ENCODE results near the gene ASPG.

ASPG gene

DNA sequence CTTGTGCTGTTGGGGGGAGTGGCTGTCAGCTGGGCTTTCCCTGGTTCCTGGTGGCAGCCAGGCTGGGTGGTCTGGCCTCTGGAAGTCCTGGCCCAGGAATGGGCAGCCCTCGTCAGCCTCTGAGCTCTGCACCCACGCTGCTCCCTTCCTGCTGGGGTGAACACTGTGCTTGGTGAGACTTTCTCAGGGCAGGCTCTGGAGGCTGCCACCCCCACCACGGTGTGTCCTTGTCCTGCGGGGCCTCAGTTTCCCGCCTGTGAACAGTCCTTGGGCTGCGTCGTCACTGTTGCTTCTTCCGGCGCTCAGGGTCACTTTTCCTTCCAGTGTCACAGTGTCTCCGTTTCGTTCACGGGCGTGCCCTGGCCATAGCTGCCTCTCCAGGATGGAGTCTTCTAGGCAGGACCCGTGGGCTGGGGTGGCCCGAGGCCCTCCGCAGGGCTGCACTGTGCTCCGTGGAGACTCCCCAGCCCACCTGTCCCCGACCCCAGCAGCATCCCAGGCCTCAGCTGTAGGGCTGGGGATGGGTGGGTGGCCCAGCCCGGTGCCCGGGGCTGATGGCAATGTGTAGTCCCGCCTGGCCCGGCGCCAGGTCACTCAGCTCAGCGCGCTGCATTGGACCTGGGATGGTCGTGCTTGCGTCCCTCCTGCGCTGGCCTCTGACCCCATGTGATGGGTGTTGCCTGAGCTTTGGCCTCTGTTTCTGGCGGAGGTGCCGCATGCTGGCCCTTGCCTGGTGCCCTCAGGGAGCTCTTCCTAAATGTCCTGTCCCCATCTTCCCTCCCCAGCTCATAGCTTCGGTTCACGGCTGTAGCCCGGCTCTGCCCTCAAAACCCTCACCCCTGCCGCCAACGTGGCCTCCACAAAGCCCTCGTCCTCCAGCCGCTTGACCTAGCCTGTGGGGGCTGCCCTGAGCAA, 59.7 kb downstream of the ASPG start:
- peak overlapping the region; percentile 12 for H3K9ac ChIP-seq (ENCODE audit: low read depth, low read length)
- H3K4me3 ChIP-seq (ENCODE audit: low read depth, low read length) = no peak overlapping the region
- peaks cover 22% of the 10 kb centered on the region for H3K36me3 ChIP-seq (ENCODE audit: control insufficient read depth, insufficient read depth, low read length)
- H3K27me3 ChIP-seq (ENCODE audit: control insufficient read depth, insufficient read depth, low read length) = no peaks in the 10 kb centered on the region
- H3K9me3 ChIP-seq (ENCODE audit: control insufficient read depth, insufficient read depth, low read length) = no peaks in the 10 kb centered on the region
- peaks cover 10% of the 10 kb centered on the region for H3K4me1 ChIP-seq (ENCODE audit: control insufficient read depth, insufficient read depth, low read length)

DNA sequence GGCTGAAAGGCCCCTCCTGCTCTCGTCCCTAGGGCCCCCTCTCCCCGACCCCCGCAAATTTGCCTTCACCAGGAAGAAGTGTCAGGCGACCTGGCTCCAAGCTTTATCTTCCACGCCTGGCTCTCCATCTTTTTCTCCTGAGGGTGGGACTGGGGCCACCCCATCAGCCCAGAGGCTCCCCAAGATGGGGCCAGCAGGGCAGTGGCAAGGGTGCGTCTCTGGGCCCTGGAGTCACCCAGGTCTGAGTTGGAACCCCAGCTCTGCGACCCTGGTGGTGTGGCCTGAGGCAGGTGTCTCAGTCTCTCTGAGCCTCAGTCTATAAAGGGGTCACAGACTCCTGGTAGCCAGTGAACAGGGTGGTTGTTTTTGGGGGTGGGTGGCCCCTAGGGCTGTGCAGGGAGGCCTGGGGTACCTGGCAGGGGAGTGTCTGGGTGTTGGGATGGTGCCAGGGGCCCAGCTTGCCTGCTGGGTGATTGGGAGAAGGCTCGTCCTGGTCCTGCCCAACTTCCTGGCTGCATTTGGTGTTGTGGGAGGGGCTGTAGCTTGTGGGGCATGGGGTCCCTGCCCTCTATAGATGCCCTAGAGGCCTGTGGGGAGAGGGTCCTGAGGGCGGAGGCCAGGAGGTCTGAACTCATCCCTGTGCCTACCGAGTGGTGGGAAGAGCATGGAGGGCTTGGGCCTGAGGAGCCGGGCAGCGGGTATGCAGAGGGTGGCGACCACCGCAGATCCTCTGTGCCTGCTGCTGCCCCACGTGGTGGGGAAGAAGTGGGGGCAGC, 60.5 kb downstream of the ASPG start:
- no peaks in the 10 kb centered on the region for H3K9me3 ChIP-seq (ENCODE audit: control insufficient read depth, insufficient read depth, low read length)
- peaks cover 23% of the 10 kb centered on the region for H3K36me3 ChIP-seq (ENCODE audit: control insufficient read depth, insufficient read depth, low read length)
- H3K4me1 ChIP-seq (ENCODE audit: control insufficient read depth, insufficient read depth, low read length) = peaks cover 17% of the 10 kb centered on the region
- no peaks in the 10 kb centered on the region for H3K27me3 ChIP-seq (ENCODE audit: control insufficient read depth, insufficient read depth, low read length)
- H3K4me3 ChIP-seq (ENCODE audit: low read depth, low read length) = no peak overlapping the region
- H3K9ac ChIP-seq (ENCODE audit: low read depth, low read length) = peak overlapping the region; percentile 12

DNA sequence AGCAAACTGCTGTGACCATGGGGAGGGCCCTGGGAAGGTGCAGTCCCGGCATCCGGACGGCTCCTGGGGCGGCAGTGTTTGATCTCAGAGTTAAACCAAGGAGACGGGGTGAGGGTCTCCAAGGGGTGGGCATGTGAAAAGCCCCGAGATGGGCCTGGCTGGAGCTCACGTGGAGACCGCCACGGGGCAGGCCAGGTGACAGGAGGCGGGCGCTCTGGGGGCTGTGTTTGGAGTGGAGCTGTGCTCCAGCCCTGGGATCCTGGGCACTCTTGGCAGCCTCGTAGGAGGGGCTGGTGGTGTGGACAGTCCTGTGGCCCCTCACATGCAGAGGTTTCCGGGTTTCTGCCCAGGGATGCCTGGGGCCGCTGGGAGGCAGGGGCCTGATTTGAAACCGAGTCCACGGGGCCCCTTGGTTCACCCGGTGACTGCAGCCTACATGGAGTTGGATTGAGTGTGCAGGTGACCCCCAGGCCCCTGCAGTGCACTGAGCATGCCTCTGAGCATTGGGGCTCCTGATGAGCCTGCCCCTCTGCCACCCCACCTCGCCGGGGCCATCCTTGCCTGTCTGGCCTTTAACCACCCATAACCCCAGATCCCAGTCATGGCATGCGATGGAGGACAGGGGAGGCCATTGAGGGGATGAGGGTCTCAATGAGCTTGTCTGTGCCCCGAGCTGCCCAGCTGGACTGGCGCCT, 61.3 kb downstream of the ASPG start:
- H3K36me3 ChIP-seq (ENCODE audit: control insufficient read depth, insufficient read depth, low read length) = peaks cover 20% of the 10 kb centered on the region
- no peaks in the 10 kb centered on the region for H3K9me3 ChIP-seq (ENCODE audit: control insufficient read depth, insufficient read depth, low read length)
- H3K4me1 ChIP-seq (ENCODE audit: control insufficient read depth, insufficient read depth, low read length) = peaks cover 18% of the 10 kb centered on the region
- no peaks in the 10 kb centered on the region for H3K27me3 ChIP-seq (ENCODE audit: control insufficient read depth, insufficient read depth, low read length)
- peak overlapping the region; percentile 24 for H3K9ac ChIP-seq (ENCODE audit: low read depth, low read length)
- no peak overlapping the region for H3K4me3 ChIP-seq (ENCODE audit: low read depth, low read length)

DNA sequence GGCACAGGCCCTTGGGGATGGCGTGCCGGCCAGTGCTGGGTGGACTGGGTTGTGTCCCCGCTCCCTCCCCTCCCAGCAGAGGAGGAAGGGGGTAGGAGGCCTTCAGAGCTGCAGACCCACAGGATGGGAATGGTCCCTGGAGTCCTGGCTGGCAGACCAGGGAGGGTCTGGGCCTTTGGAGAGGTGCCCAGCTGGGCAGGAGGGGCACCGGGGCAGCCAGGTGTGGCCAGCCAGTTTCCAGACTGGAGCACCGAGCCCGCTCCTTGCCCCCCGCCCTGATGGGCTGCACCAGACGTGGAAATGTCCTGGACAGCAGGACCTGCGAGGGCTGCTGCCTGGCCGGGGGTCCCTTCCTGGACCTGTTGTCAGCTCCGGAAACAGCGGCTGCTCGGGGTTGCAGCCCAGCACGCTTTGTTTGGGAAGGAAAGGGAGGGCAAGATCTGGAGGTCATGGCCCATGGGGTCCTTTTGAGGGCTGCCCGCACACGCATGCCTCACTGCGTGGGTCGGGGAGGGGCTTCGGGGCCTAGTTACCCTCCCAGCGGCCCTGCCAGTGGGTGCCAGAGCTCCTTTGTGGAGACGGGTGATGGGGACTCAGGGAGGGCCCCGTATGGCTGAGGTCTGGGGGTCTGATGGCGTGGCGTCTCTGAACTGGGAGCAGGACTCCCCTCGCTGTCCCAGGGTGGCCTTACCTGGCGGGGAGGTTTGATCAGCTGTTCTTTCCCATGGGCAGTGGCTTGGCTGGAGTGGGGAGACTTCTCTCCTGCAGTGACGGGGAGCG, 62.0 kb downstream of the ASPG start:
- H3K4me1 ChIP-seq (ENCODE audit: control insufficient read depth, insufficient read depth, low read length) = peaks cover 18% of the 10 kb centered on the region
- H3K9ac ChIP-seq (ENCODE audit: low read depth, low read length) = peak overlapping the region; percentile 24
- peaks cover 21% of the 10 kb centered on the region for H3K36me3 ChIP-seq (ENCODE audit: control insufficient read depth, insufficient read depth, low read length)
- H3K4me3 ChIP-seq (ENCODE audit: low read depth, low read length) = no peak overlapping the region
- no peaks in the 10 kb centered on the region for H3K9me3 ChIP-seq (ENCODE audit: control insufficient read depth, insufficient read depth, low read length)
- H3K27me3 ChIP-seq (ENCODE audit: control insufficient read depth, insufficient read depth, low read length) = no peaks in the 10 kb centered on the region

DNA sequence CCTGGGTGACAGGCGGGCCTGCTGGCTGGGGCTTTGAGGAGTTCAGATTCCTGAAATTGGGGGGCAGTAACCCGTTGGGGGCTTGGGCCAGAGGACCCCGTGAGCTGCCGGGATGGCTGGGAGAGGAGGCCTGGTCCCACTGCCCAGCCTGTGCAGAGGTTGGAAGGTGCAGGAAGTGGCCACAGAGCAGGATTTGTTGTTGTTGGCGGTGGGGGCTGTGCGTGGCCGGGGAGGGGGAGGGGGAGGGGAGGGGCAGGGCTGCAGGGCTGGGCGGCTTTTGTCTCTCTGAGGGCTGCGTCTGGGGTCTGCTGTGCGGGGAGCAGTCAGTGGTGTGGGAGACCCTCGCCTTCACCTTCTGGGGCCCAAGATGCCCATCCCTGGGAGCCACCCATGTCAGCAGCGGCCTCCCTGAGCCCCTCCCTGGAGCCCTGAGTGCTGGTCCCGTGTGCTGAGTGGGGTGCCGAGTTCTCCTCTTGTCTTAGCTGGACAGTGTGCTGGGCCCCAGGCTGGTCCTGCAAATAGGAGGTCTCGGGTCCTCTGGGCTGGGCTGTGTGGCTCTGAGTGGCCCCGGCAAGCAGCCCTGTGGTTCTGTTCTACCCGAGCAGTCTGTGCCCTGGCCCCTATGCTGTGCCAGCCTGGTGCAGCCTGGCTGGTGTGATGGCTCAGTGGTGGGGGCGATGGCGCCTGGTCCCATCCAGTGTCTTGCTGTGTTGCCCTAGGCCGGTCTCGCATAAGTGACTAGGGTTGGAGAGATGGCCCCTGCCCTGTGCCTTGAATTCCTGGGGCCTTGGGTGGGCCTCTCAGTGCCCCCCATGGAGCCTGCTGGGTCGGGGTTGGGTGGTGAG, 63.2 kb downstream of the ASPG start:
- H3K9ac ChIP-seq (ENCODE audit: low read depth, low read length) = no peak overlapping the region

DNA sequence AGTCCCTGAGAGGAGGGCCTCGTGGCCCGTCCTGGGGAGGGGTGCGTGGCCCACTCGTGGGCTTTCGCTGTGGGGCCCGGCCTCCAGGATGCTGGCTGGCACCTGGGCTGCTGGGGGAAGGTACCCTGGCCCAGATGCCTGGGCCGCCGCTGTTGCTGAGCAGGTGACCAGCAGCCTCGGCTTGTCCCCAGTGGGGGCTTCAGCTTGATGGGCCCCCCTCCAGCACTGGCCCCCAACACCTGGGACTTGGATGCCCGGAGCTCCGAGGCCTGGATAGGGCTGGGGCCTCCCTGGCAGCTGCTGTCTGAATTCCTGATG, 63.7 kb downstream of the ASPG start:
- peak overlapping the region; percentile 54 for H3K9ac ChIP-seq (ENCODE audit: low read depth, low read length)
- H3K36me3 ChIP-seq (ENCODE audit: control insufficient read depth, insufficient read depth, low read length) = peaks cover 24% of the 10 kb centered on the region
- no peaks in the 10 kb centered on the region for H3K27me3 ChIP-seq (ENCODE audit: control insufficient read depth, insufficient read depth, low read length)
- H3K4me3 ChIP-seq (ENCODE audit: low read depth, low read length) = no peak overlapping the region
- peaks cover 18% of the 10 kb centered on the region for H3K4me1 ChIP-seq (ENCODE audit: control insufficient read depth, insufficient read depth, low read length)
- H3K9me3 ChIP-seq (ENCODE audit: control insufficient read depth, insufficient read depth, low read length) = no peaks in the 10 kb centered on the region

More for the DNA sequence above, 63.2 kb downstream of the ASPG start:
- peaks cover 18% of the 10 kb centered on the region for H3K4me1 ChIP-seq (ENCODE audit: control insufficient read depth, insufficient read depth, low read length)
- no peaks in the 10 kb centered on the region for H3K9me3 ChIP-seq (ENCODE audit: control insufficient read depth, insufficient read depth, low read length)
- no peaks in the 10 kb centered on the region for H3K27me3 ChIP-seq (ENCODE audit: control insufficient read depth, insufficient read depth, low read length)
- peaks cover 25% of the 10 kb centered on the region for H3K36me3 ChIP-seq (ENCODE audit: control insufficient read depth, insufficient read depth, low read length)
- H3K4me3 ChIP-seq (ENCODE audit: low read depth, low read length) = no peak overlapping the region

DNA sequence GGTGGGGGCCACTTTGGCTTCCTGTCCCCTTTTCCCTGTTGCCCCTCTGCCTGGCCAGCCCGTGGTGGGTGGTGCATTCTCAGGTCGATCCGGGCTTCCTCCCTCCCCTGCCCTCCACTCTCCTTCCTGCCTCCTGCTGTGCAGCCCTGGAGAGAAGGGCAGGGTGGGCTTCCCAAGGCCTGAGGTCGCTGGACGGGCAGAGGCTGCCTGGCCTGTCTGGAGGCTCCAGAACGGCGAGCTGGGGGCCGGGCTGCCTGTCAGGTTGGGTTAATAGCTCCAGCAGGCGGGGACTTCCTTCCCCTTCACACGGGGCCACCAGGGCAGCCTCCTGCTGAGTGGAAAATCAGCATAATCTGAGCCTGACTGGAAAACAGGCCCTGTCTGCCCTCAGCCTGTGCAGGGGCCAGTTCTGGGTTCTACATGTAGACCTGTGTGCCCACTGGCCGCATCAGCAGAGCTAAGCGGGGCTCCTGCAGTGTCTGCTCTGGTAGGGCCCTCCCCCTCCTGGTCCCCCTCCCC, 64.2 kb downstream of the ASPG start:
- H3K36me3 ChIP-seq (ENCODE audit: control insufficient read depth, insufficient read depth, low read length) = peaks cover 26% of the 10 kb centered on the region
- H3K4me1 ChIP-seq (ENCODE audit: control insufficient read depth, insufficient read depth, low read length) = peaks cover 18% of the 10 kb centered on the region
- H3K4me3 ChIP-seq (ENCODE audit: low read depth, low read length) = peak overlapping the region; percentile 8
- H3K9ac ChIP-seq (ENCODE audit: low read depth, low read length) = peak overlapping the region; percentile 54
- no peaks in the 10 kb centered on the region for H3K27me3 ChIP-seq (ENCODE audit: control insufficient read depth, insufficient read depth, low read length)
- H3K9me3 ChIP-seq (ENCODE audit: control insufficient read depth, insufficient read depth, low read length) = no peaks in the 10 kb centered on the region

DNA sequence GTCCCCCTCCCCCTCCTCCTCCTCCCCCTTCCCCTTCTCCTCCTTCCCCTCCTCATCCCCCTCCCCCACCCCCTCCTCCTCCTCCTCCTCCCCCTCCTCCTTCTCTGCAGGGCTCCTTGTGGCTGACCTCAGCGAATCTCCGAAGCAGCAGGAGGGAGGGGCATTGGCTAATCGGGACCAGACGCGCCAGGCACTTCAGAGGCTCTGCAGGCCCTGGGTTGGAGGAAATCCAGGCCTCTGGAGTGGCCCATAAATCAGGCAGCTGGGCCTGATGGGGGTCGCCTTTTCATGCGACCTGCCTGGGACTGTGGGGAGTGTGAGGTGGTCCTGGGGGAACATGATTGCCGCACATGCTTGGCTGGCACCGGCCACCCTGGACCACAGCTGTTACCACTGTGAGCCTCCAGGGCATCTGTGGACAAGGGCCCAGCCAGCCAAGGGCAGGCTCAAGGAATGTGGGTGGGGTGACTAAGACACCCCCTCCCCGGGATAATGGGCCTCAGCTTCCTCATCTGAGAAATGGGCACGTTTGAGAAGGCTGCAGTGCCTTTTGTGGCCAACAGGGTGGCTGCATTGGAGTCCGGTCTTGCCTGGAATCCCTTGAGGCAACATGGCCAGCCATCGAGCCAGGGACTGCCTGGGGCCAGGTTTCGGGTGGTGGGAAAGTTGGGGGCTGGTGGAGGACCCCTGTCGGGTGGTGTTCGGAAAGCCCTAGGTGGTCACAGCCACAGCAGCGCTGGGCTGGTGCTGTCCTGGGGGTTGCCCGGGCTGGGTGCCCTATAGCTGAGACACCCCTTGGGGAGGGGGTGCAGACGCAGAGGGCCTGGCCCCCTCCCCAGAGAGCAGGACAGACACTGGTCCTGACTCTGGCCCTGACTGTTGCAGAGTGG, 64.9 kb downstream of the ASPG start:
- Histone ChIP-seq H3K9me3 (ENCODE audit: control insufficient read depth, insufficient read depth, low read length) (no peaks in the 10 kb centered on the region), H3K4me1 (ENCODE audit: control insufficient read depth, insufficient read depth, low read length) (peaks cover 18% of the 10 kb centered on the region), H3K4me3 (ENCODE audit: low read depth, low read length) (no peak overlapping the region), H3K27me3 (ENCODE audit: control insufficient read depth, insufficient read depth, low read length) (no peaks in the 10 kb centered on the region), H3K9ac (ENCODE audit: low read depth, low read length) (peak overlapping the region; percentile 54), H3K36me3 (ENCODE audit: control insufficient read depth, insufficient read depth, low read length) (peaks cover 23% of the 10 kb centered on the region)

DNA sequence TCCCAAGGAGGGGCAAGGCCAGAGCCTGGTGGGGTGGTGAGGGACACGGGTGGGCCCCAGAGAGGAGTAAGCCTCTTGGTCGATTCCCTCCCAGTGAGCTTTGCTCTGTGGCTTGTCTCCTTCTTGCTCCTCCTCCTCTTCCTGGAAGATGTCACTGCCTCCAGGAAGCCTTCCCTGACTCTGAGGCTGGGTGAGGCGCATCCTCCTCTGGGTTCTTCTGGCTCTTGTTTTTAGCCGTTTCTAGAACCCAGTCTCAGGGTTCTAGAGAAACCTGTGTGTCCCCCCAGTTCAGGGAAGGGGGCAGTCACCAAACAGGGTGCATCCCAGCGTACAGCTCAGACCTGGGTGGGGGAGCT, 65.5 kb downstream of the ASPG start:
- Histone ChIP-seq H3K36me3 (ENCODE audit: control insufficient read depth, insufficient read depth, low read length) (peaks cover 23% of the 10 kb centered on the region), H3K4me1 (ENCODE audit: control insufficient read depth, insufficient read depth, low read length) (peaks cover 18% of the 10 kb centered on the region), H3K27me3 (ENCODE audit: control insufficient read depth, insufficient read depth, low read length) (no peaks in the 10 kb centered on the region), H3K9me3 (ENCODE audit: control insufficient read depth, insufficient read depth, low read length) (no peaks in the 10 kb centered on the region), H3K4me3 (ENCODE audit: low read depth, low read length) (no peak overlapping the region), H3K9ac (ENCODE audit: low read depth, low read length) (no peak overlapping the region)
